Measurements from ENCODE around the gene STK36.

STK36 gene, protein sequence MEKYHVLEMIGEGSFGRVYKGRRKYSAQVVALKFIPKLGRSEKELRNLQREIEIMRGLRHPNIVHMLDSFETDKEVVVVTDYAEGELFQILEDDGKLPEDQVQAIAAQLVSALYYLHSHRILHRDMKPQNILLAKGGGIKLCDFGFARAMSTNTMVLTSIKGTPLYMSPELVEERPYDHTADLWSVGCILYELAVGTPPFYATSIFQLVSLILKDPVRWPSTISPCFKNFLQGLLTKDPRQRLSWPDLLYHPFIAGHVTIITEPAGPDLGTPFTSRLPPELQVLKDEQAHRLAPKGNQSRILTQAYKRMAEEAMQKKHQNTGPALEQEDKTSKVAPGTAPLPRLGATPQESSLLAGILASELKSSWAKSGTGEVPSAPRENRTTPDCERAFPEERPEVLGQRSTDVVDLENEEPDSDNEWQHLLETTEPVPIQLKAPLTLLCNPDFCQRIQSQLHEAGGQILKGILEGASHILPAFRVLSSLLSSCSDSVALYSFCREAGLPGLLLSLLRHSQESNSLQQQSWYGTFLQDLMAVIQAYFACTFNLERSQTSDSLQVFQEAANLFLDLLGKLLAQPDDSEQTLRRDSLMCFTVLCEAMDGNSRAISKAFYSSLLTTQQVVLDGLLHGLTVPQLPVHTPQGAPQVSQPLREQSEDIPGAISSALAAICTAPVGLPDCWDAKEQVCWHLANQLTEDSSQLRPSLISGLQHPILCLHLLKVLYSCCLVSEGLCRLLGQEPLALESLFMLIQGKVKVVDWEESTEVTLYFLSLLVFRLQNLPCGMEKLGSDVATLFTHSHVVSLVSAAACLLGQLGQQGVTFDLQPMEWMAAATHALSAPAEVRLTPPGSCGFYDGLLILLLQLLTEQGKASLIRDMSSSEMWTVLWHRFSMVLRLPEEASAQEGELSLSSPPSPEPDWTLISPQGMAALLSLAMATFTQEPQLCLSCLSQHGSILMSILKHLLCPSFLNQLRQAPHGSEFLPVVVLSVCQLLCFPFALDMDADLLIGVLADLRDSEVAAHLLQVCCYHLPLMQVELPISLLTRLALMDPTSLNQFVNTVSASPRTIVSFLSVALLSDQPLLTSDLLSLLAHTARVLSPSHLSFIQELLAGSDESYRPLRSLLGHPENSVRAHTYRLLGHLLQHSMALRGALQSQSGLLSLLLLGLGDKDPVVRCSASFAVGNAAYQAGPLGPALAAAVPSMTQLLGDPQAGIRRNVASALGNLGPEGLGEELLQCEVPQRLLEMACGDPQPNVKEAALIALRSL (N-terminal part only)

DNA sequence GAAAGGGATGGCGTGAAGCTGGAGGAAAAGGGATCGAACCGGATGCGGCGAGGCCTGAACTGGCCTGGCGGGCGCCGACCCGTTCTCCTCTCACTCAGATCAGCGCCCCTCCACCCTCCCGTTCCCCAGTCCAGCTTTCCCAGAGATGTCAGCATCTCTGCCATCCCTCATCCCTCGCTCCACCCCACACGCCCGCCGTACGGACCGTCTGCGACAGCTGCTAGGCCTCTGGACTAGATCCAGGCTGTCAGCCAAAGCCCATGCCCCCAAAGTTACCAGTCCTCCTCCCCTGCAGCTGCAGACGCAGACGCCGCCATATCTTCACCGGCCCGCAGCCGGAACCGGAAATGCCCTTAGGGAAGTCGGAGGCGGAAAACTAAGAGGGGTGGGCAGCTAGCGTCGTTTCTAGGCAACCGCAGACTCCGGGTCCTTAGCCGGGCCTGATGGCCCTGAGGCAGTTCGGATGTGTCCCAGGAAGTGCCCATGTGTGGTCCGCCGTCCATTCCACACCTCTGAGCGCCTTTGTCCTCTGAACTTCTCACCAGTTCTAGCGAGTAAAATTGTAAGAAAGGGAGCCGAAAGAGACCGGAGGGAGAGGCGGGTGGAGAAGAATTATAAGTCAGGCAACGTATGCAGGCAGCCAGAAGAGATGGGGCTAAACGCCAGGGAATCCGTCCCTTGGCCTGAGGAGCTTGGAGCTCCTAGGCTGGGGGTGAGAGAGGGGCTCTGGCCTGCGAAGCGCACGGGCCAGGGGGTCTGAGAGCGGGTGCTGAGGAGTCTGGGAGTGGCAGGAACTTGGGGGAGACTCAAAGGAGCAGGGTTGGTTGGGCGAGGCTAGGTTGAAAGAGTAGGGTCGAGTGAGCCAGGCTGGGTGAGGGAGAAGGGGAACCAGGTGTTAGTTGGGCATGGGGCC is at the start of gene STK36, which contains the start of gene RNF25:
Gene STK36 (plus strand): TSS at position 433 of the 913 bp plus-strand sequence. CDS start 744 bp downstream, outside the sequence.
Gene RNF25 (minus strand): TSS at position 349 of the 913 bp plus-strand sequence. CDS start 32 bp downstream, at position 317.
- peak; percentile 64 to 81 (median 74) for DNase-seq

DNA sequence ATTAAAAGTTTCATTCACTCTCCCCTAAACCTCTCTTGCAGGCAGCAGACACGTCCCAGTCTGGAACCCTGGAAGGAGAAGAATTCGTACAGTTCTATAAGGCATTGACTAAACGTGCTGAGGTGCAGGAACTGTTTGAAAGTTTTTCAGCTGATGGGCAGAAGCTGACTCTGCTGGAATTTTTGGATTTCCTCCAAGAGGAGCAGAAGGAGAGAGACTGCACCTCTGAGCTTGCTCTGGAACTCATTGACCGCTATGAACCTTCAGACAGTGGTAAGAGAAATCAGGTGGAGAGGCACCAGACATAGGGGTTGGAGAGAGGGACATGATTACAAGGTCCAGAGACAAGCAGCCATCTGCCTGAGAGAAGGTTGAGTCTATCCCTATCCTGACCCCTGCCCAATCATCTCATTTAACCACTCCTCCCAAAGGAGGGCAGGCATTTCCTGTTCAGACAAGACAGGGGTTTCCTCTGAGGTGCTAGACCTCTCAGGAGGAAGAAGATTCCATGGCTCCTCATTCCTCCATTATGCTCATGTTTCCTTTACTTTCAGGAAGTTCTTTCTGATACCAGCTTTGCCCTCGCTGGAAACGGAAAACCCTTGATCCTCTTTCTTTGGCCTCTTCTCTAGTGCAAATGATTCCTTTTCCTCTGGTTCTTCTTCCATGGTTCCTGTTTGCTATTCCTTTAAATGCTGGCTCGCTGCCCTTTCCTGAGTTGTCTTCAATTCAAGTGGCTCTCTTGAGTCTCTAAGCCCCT is 49.1 kb upstream of the STK36 start:
- DNase-seq, result no peak

DNA sequence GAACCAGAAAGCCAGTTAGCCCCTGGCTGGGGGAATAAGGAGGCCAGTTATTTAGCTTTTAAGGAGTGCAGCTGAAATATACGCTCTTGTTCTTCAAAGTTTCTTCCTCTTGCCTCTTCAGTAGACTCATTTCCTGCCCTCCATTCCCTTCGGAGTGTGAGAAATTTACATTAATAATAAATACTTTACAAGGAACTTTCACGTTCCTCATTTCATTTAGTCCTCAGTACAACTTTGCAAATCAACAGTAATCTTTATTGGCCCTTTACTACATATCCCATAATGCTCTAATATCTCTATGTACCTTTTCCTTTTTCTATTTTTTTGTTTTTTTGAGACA is 48.5 kb upstream of the STK36 start:
- no peak for DNase-seq

DNA sequence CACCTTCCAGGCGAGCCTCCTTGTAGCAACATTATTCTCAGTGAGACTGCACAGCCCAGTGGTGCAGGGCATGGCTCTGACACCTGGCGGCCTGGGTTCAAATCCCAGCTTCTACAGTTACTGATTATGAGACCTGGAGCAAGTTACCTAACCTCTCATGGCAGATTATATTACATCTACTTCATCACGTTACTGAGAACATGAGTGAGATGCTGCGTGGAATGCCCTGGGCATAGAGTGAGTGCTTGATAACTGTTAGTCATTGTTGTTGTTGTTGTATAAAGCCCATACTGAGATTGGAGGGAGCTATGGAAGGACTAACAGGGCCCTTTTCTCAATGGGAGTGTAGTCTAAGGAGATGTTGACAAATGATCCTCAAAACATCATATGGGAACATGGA is 45.5 kb upstream of the STK36 start:
- no peak for DNase-seq

DNA sequence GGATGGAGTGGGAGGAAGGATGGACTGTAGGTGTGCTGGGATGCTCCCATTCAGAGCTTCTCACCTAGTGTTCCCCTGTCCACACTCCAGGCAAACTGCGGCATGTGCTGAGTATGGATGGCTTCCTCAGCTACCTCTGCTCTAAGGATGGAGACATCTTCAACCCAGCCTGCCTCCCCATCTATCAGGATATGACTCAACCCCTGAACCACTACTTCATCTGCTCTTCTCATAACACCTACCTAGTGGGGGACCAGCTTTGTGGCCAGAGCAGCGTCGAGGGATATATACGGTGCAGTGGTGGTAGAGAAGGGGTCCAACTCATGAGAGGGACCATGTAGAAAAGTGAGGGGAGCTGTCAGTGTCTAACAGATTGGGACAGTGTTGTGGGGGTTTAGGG is 43.9 kb upstream of the STK36 start:
- no peak for DNase-seq

DNA sequence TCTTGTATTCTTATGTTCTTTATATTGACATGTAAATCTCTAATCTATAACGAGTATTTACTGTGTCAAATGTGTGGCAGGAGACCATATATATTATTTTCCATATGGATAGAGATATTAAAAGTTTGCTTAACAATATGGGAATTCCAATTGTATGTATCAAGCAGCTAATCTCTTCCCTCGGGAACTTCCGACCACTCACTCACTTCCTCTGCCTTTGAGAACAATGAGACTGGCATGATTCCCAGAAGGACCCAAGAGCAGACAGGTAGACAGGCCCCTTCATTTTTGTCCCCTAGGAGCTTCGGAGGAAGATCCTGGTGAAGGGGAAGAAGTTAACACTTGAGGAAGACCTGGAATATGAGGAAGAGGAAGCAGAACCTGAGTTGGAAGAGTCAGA is 40.0 kb upstream of the STK36 start:
- DNase-seq, result no peak

DNA sequence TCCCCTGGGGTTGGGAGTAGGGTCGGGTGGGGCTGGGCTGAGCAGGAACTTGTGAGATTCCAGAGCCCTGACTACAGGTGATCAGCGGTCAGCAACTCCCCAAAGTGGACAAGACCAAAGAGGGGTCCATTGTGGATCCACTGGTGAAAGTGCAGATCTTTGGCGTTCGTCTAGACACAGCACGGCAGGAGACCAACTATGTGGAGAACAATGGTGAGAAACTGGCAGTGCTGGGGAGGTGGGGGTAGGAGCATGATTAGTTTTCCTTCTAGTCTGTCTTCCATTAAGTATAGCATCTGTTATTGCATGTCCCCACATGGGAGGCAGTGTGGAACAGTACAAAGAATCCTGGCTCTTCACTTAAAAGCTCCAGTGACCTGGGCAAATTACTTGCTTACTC is 36.2 kb upstream of the STK36 start:
- DNase-seq, result no peak

DNA sequence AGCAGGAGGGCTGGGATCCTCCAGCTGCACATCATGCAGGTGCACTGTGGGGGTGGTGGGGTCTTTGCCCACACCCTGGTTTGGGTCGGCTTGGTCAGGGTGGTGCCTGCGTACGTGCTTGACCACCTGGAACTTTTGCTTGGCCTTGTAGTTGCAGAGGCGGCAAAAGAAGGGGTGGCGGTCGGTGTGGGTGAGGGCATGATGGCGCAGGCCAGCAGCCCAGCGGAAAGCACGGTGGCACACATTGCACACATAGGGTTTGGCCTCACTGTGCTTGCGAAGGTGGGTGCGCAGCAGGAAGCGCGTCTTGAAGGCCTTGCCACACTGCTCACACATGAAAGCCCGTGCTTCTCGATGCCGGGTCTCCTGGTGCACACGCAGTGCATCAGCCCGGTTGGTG is 33.5 kb upstream of the STK36 start:
- no peak for DNase-seq

DNA sequence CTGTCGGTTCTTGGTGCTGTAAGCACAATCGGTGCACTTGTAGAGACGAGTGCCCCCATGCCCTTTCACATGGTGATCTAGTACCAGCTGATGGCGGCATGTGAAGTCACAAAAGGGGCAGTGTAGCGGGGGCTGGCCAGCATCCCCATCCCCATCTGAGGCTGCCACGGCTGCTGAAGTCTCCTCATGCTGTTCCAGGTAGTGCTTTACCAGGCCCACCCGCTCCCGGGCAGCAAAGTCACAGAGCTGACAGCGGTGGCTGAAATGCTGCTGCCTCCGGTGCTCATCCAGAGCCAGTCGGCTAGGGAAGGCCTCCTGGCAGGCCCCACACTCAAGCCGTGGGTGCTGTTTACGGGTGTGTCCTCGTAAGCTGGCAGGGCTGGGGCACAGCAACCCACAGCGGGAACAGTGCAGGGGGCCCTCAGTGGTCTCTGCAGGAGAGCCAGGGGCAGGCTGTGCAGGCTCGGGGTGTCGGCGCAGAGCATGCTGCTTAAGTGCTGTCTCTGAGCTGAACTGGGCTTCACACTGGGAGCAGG is 29.7 kb upstream of the STK36 start:
- DNase-seq, result no peak

DNA sequence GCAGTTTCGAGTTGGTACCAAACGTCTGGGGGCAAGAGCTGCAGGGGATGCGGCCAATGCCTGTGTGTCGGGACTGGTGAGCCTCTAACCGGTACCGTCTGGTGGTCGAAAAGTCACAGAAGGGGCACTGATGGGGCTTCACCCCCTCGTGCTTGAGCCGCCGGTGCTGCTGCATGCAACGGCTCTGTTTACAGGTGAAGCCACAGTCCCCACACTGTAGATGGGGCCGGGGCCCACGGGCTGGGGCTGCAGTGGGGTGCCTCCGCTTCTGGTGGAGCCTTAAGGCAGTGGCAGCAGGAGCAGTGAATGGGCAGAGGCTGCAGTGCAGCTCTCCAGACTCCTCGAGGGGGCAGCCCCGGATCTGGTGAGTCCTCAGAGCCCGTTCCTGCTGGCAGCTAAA is 29.1 kb upstream of the STK36 start:
- no peak for DNase-seq

DNA sequence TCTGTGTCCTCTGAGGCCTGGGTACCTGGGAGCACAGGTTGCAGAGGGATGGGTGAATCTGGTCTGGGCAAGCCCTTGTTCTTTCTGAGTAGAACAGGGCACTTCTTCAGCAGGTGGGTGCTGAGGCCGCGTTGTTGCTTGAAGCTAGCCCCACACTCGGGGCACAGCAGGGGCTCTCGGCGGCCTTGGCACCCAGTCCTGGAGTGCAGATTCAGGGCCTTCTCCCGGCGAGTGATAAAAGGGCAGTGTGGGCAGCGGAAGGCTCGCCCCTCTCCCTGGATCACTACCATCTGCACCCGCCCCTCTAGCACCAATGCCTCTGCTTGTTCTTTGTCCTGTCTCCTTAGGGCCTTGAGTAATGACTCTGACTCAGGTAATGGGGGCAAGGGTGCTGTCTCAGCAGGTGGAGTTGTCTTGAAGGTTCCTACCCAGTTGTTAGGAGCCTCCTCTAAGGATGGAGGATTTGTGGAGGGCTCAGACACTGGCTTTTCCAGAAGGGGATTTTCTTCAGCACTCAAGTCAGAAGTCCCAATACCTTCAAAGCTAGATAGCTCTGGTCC is 28.1 kb upstream of the STK36 start:
- no peak for DNase-seq

DNA sequence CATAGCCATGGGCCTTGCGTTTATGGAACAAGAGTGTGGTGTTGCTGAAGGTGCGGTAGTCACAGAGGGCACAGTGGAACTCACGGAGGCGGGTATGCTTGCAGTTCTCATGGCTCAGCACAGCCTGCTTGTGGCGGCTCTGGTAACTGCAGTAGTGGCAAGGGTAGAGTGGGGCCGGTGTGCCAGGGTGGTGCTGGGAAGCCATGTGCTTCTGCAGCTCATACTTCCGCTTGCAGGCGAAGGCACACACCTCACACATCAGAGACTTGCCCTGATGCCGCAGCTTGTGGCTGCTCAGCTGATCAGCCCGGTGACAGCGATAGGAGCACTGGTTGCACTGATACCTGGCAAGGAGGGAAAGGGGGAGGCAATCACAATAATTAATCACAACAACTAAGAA is 27.2 kb upstream of the STK36 start:
- DNase-seq, result no peak

DNA sequence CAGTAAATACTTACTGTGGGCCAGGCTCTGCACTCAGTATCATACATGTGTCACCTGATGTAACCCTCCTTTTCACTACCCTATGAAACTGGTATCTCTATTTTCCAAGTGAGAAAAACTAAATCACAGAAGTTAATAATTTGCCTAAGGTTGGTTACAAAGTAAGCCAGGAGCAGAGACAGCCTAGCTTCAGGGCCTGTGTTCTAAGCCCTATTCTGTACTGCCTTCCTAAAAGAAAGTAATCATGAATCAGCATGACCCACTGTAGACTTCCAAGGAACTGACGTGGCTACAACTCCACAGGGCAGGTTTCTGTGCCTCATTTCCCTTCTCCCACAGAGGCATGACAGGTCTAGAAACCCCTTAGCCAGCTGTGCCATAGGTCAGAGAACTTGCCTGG is 26.8 kb upstream of the STK36 start:
- DNase-seq, result no peak

DNA sequence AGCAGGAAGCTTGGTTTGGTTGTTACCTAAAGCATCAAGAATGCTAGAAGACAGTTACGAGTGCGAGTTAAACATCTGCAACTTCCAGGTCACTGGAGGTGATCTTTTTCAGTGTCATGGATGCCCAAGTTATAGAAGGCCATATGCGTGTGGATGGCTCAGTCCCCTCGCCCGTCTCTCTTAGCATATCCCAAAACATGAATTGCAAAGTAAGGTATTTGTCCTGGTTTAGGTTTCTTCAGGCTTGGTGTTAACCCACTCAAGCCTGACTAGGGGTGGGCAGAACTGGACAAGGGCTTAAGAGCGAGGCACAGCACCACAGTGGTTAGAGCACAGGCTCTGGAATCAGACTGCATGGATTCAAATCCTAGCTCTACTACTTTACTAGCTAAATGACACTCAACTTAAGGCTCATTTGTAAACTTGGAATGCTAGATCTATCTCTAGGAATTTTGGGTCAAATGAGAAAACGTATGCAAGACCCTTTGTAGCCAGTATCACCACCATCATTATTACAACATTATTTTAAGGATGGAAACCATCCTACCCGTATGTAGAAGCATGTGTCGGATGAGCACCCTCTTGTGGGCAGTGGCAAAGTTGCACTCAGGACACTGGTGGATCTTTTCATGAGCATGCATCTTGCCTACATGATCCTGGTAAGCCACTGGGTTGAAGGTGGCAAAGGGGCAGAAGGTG is 23.6 kb upstream of the STK36 start:
- DNase-seq, result peak; percentile 3 to 51 (median 15)

DNA sequence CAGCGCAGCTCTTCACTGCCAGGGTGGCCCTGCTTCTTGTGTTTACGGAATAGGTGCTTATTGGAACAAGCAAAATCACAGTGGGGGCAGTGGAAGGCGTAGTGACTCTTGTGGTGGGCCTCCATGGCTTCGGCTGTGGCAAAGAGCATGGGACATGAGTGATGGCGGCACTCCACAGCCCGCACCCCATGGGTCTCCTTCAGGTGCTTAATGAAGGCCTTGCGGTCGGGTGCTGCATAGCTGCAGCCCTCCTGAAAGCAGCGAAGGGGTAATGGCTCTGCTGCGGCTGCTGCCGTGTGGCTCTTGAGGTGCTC is 23.1 kb upstream of the STK36 start:
- no peak for DNase-seq

DNA sequence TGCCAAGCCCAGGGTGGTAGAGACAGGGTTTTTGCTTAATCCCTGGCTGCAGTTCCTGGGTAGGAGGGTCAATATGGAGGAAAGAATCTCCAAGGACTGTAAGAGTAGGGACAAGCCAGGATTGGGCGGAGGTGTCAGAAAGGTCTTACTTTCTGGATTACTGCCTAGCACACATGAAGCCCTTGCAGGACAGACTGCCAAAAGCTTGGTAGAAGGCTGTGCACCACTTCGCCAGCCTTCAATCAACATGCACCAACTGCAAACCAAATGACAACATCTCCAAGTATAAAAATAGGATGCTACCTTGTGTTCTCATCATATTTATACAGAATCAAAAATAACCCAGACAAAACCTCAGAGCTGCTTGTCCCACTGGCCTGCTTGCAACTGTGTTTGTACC is 16.1 kb upstream of the STK36 start:
- DNase-seq, result no peak

DNA sequence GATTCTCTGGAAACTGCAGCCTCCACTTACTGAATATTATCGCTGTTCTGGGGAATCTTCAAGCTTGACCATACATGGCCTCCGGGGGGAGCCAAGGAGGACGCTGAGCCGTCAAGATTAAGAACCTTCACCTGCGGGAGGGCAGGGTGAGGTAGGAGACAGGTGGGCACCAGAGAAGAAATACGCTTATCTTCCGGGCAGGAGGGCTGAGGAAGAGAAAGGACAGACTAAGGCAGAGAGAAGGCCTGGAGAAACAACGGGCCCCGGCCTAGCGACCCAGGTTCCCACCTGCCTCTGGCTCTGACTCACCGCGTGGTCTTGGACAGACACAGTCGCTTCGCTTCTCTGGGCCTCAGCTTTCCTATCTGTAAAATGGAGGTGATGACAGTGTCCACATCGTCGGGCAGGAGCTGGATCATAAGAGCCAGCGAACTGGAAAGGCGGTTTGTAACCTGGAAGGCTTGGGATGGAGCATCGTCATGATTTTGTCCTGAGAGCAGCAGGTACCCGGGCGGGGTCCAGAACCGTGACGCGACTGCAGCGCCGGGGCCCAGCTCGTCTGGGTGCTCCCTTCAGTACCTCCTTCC is 13.1 kb upstream of the STK36 start:
- peak in 2 of 6 experiments; percentile 12 to 22 for DNase-seq

DNA sequence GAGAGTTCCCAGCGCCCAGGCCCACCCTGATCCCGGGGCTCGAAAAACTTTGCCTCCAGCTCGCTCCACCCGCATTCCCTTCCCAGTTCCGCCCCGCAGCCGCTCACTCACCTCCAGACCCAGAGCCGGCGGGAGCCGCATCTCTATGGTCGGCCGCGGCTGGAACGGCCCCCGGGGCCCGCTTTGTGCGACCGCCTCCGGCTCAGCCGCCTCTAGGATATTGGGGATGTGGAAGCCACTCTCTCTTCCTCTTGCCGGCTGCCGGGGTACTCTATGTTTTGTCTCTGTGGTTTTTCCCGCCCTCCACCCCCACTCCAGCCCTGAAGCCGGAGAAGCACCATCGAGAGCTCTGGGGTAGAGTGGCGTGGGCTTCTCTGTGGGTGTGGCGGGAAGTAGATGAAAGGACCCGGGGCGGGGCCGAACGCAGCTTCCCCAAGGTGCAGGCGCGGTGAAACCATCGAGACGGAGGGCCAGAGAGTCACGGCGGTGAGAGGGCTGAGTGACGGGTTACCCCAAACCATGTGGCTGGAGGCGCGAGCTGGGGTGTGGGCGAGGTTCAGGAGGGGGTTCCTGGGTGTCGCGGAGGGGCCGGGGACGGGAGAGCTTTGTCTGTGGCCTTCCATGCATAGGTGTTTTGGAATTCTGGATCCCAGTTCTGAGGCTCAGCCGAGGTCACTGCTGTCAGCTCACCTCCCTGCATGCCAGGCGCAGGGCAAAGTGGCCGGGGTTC is 12.5 kb upstream of the STK36 start, which contains the start of the genes BCS1L and ZNF142:
Gene BCS1L (plus strand): TSS at position 426 of the 730 bp plus-strand sequence. CDS start 1,305 bp downstream, outside the sequence.
Gene ZNF142 (minus strand): TSS at position 366 of the 730 bp plus-strand sequence. CDS start 3,194 bp downstream, outside the sequence.
- peak; percentile 81 to 91 (median 84) for DNase-seq

DNA sequence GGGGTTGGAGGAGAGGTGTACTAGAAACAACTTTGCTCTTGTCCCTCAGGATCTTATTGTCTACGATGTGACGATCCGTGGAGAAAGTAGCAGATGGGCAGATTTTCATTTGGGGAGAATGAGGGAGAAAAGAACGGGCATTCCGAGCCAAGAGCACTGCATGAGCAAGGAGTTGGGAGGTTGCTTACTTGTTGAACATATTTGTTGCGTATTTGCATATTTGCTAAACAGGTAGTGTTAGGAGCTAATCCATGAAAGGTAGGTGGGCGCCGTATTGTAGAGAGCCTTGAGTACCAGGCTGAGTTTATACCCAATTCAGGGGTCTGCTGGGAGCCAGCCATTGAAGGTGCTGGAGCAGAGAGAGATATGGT is 11.9 kb upstream of the STK36 start:
- no peak for DNase-seq
